HepG2 (cell line): ENCODE results near the gene SCN4B. TPM values are rescaled to one million over a fixed set of nuclear protein-coding genes. Genes with fewer than 3 reads are reported as not detected.

ENCODE experiments used
- ARHGAP35 ChIP-seq: sonication (generic); formaldehyde crosslinking; IDR thresholded peaks from 2 replicates; pipeline ENCODE4 v1.9.0; 2022; ENCODE audit warnings: mild to moderate bottlenecking, inconsistent platforms, moderate library complexity, missing genetic modification reagents, borderline replicate concordance
- ATF1 ChIP-seq: IDR thresholded peaks from 2 replicates; pipeline ENCODE4 v1.6.1; 2016; ENCODE audit warnings: mild to moderate bottlenecking, control low read depth
- CAMTA2 ChIP-seq: sonication (generic); formaldehyde crosslinking; IDR thresholded peaks from 2 replicates; pipeline ENCODE4 v1.4.0; 2020; ENCODE audit warnings: mild to moderate bottlenecking, missing genetic modification reagents, borderline replicate concordance
- FOXK2 ChIP-seq: fragments of 450-650 bp; IDR thresholded peaks from 2 replicates; pipeline ENCODE4 v1.6.1; 2016
- GPN1 ChIP-seq: sonication (generic); formaldehyde crosslinking; IDR thresholded peaks from 2 replicates; pipeline ENCODE4 v1.5.1; 2020; ENCODE audit warnings: missing genetic modification reagents, borderline replicate concordance
- IKZF1 ChIP-seq: fragments of 450-650 bp; IDR thresholded peaks from 2 replicates; pipeline ENCODE4 v1.7.1; 2016
- MED8 ChIP-seq: sonication (generic); formaldehyde crosslinking; IDR thresholded peaks from 2 replicates; pipeline ENCODE4 v1.8.1; 2023; ENCODE audit warnings: mild to moderate bottlenecking, missing genetic modification reagents; ENCODE audit not compliant: insufficient replicate concordance
- NPAS2 ChIP-seq: sonication (generic); formaldehyde crosslinking; IDR thresholded peaks from 2 replicates; pipeline ENCODE4 v1.8.0; 2022; ENCODE audit warnings: mild to moderate bottlenecking, missing genetic modification reagents, borderline replicate concordance
- NR2C2 ChIP-seq: sonication (generic); formaldehyde crosslinking; IDR thresholded peaks from 2 replicates; pipeline ENCODE4 v1.4.0; 2020; ENCODE audit warnings: missing genetic modification reagents, mild to moderate bottlenecking, moderate library complexity, borderline replicate concordance
- RELA ChIP-seq: sonication (generic); formaldehyde crosslinking; IDR thresholded peaks from 2 replicates; pipeline ENCODE4 v1.4.0; 2020; ENCODE audit warnings: missing genetic modification reagents
- RFX3 ChIP-seq: IDR thresholded peaks from 2 replicates; pipeline ENCODE4 v1.6.1; 2016; ENCODE audit warnings: missing biosample characterization, missing genetic modification reagents
- SETDB1 ChIP-seq: sonication (generic); formaldehyde crosslinking; IDR thresholded peaks from 2 replicates; pipeline ENCODE4 v1.5.1; 2020; ENCODE audit warnings: missing genetic modification reagents, mild to moderate bottlenecking, borderline replicate concordance
- SMYD3 ChIP-seq: sonication (generic); formaldehyde crosslinking; IDR thresholded peaks from 2 replicates; pipeline ENCODE4 v1.8.1; 2023; ENCODE audit warnings: mild to moderate bottlenecking, missing genetic modification reagents
- SUZ12 ChIP-seq: fragments of 150-350 bp; IDR thresholded peaks from 2 replicates; pipeline ENCODE4 v1.6.1; 2014; ENCODE audit warnings: low read depth, low read length
- TCF7L2 ChIP-seq: IDR thresholded peaks from 2 replicates; pipeline ENCODE4 v1.6.1; 2011; ENCODE audit warnings: mild to moderate bottlenecking, low read depth, low read length, moderate library complexity
- YY1 ChIP-seq: IDR thresholded peaks from 2 replicates; pipeline ENCODE4 v1.6.1; 2011; ENCODE audit warnings: low read length, low read depth, moderate library complexity, mild to moderate bottlenecking; ENCODE audit not compliant: insufficient read depth, insufficient replicate concordance
- ZFYVE20 ChIP-seq: sonication (generic); formaldehyde crosslinking; IDR thresholded peaks from 2 replicates; pipeline ENCODE4 v1.8.0; 2023; ENCODE audit warnings: low read depth, mild to moderate bottlenecking, moderate library complexity, missing genetic modification reagents, borderline replicate concordance
- ZNF331 ChIP-seq: sonication (generic); formaldehyde crosslinking; IDR thresholded peaks from 2 replicates; pipeline ENCODE4 v1.4.0; 2020; ENCODE audit warnings: missing genetic modification reagents
- ZNF343 ChIP-seq: sonication (generic); formaldehyde crosslinking; IDR thresholded peaks from 2 replicates; pipeline ENCODE4 v1.4.0; 2020; ENCODE audit warnings: mild to moderate bottlenecking, missing genetic modification reagents
- ZNF350 ChIP-seq: sonication (generic); formaldehyde crosslinking; IDR thresholded peaks from 2 replicates; pipeline ENCODE4 v1.4.0; 2020; ENCODE audit warnings: mild to moderate bottlenecking, low read depth, missing genetic modification reagents, borderline replicate concordance
- ZNF543 ChIP-seq: sonication (generic); formaldehyde crosslinking; IDR thresholded peaks from 2 replicates; pipeline ENCODE4 v1.4.0; 2020; ENCODE audit warnings: mild to moderate bottlenecking, missing genetic modification reagents
- ZNF570 ChIP-seq: sonication (generic); formaldehyde crosslinking; IDR thresholded peaks from 2 replicates; pipeline ENCODE4 v1.4.0; 2020; ENCODE audit warnings: mild to moderate bottlenecking, missing genetic modification reagents, borderline replicate concordance
- ZNF878 ChIP-seq: sonication (generic); formaldehyde crosslinking; IDR thresholded peaks from 2 replicates; pipeline ENCODE4 v1.8.1; 2023; ENCODE audit warnings: mild to moderate bottlenecking, missing genetic modification reagents, moderate library complexity
- ZSCAN29 ChIP-seq: sonication (generic); formaldehyde crosslinking; conservative IDR thresholded peaks from 2 replicates; pipeline ENCODE4 v1.4.0; 2020; ENCODE audit warnings: mild to moderate bottlenecking, missing genetic modification reagents
- ZSCAN9 ChIP-seq: IDR thresholded peaks from 2 replicates; pipeline ENCODE4 v1.6.1; 2016; ENCODE audit warnings: borderline replicate concordance
- polyA plus RNA-seq, 8 experiments: library from polyadenylated mRNA; depleted of rRNA in 3 of 8; stranded (reverse) in 7 of 8; unstranded in 1 of 8; fragments of >200 nt; fragmentation: Illumina TruSeq in 4 of 8; extraction: Trizol in 4 of 8; gene quantifications; 2 replicates each; pipeline versions ENCODE4 v1.2.1 to v1.2.3, GENCODE V29; 2011 to 2016; ENCODE audit warnings: low read depth in 4 of 8, missing spikeins in 1 of 8, mixed read lengths in 1 of 8; ENCODE audit not compliant: insufficient read depth in 1 of 8
- total RNA-seq, 5 experiments: library from RNA; depleted of rRNA; stranded (reverse); fragments of >200 nt; fragmentation: Illumina TruSeq; extraction: Trizol; gene quantifications; 2 replicates each; pipeline ENCODE4 v1.2.3, GENCODE V29; 2016; ENCODE audit warnings: low read depth in 1 of 5
- TF ChIP-seq, protein P1 (sequence below): sonication (generic); formaldehyde crosslinking; IDR thresholded peaks from 2 replicates; pipeline ENCODE4 v1.5.1; 2020; ENCODE audit warnings: missing genetic modification reagents, mild to moderate bottlenecking, borderline replicate concordance
- TF ChIP-seq, protein P2 (sequence below): sonication (generic); formaldehyde crosslinking; IDR thresholded peaks from 2 replicates; pipeline ENCODE4 v1.8.1; 2022; ENCODE audit warnings: low read depth, mild to moderate bottlenecking, missing genetic modification reagents
- TF ChIP-seq, protein P3 (sequence below): sonication (generic); formaldehyde crosslinking; IDR thresholded peaks from 2 replicates; pipeline ENCODE4 v1.4.0; 2020; ENCODE audit warnings: missing genetic modification reagents, borderline replicate concordance

Gene SCN4B
- total and polyA plus RNA-seq, 2 of the 13 experiments (the other 11 are each of a cell fraction or from before 2014, with no cell fraction given): 0.04 to 0.29 TPM

DNA sequence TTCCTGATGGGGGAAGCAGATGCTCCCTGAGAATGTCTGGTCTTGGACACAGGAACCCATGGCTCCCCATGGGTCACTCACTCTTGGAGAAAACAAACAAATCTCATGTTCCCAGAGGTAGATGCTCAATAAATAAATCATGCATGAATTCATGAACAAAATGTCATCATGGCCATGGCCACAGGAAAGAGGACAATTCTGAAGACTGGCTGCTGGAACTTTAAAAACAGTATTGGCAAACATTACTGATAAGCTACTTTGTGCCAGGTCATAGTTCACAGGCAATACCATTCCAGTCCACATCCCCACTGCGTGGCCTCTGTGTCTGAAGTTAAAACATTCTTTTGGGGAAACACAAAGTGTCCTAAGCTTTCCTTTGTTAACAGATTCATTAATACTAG, 56.7 kb downstream of the SCN4B start (continued):
- no peak for TF ChIP-seq NPAS2 (CRISPR knock-in tag)
- no peak for TF ChIP-seq SUZ12
- TF ChIP-seq ZNF543 (CRISPR knock-in tag): 0 out of 2 replicates have a peak, but pooled peaks have one; percentile 5
- TF ChIP-seq, protein P1, sequence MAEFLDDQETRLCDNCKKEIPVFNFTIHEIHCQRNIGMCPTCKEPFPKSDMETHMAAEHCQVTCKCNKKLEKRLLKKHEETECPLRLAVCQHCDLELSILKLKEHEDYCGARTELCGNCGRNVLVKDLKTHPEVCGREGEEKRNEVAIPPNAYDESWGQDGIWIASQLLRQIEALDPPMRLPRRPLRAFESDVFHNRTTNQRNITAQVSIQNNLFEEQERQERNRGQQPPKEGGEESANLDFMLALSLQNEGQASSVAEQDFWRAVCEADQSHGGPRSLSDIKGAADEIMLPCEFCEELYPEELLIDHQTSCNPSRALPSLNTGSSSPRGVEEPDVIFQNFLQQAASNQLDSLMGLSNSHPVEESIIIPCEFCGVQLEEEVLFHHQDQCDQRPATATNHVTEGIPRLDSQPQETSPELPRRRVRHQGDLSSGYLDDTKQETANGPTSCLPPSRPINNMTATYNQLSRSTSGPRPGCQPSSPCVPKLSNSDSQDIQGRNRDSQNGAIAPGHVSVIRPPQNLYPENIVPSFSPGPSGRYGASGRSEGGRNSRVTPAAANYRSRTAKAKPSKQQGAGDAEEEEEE (CRISPR knock-in tag): no peak
- no peak for TF ChIP-seq CAMTA2 (CRISPR knock-in tag)
- no peak for TF ChIP-seq IKZF1
- no peak for TF ChIP-seq RELA
- no peak for TF ChIP-seq SETDB1
- no peak for TF ChIP-seq ZNF343 (CRISPR knock-in tag)
- TF ChIP-seq TCF7L2: no peak
- TF ChIP-seq ZNF570 (CRISPR knock-in tag): no peak
- no peak for TF ChIP-seq ATF1 (CRISPR knock-in tag)
- TF ChIP-seq, protein P2, sequence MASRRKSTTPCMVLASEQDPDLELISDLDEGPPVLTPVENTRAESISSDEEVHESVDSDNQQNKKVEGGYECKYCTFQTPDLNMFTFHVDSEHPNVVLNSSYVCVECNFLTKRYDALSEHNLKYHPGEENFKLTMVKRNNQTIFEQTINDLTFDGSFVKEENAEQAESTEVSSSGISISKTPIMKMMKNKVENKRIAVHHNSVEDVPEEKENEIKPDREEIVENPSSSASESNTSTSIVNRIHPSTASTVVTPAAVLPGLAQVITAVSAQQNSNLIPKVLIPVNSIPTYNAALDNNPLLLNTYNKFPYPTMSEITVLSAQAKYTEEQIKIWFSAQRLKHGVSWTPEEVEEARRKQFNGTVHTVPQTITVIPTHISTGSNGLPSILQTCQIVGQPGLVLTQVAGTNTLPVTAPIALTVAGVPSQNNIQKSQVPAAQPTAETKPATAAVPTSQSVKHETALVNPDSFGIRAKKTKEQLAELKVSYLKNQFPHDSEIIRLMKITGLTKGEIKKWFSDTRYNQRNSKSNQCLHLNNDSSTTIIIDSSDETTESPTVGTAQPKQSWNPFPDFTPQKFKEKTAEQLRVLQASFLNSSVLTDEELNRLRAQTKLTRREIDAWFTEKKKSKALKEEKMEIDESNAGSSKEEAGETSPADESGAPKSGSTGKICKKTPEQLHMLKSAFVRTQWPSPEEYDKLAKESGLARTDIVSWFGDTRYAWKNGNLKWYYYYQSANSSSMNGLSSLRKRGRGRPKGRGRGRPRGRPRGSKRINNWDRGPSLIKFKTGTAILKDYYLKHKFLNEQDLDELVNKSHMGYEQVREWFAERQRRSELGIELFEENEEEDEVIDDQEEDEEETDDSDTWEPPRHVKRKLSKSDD (CRISPR knock-in tag): no peak
- TF ChIP-seq, protein P3, sequence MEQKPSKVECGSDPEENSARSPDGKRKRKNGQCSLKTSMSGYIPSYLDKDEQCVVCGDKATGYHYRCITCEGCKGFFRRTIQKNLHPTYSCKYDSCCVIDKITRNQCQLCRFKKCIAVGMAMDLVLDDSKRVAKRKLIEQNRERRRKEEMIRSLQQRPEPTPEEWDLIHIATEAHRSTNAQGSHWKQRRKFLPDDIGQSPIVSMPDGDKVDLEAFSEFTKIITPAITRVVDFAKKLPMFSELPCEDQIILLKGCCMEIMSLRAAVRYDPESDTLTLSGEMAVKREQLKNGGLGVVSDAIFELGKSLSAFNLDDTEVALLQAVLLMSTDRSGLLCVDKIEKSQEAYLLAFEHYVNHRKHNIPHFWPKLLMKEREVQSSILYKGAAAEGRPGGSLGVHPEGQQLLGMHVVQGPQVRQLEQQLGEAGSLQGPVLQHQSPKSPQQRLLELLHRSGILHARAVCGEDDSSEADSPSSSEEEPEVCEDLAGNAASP (CRISPR knock-in tag): peak; percentile 73; the same call in 1 of the 2 replicates
- no peak for TF ChIP-seq ZFYVE20 (CRISPR knock-in tag)
- peak; percentile 81; the same call in 1 of the 2 replicates for TF ChIP-seq SMYD3 (CRISPR knock-in tag)
- TF ChIP-seq YY1: no peak
- no peak for TF ChIP-seq MED8 (CRISPR knock-in tag)
- no peak for TF ChIP-seq ZNF350 (CRISPR knock-in tag)
- TF ChIP-seq ZSCAN29 (CRISPR knock-in tag): no peak
- peak; percentile 85 for TF ChIP-seq NR2C2 (CRISPR knock-in tag)
- no peak for TF ChIP-seq ARHGAP35 (CRISPR knock-in tag)
- TF ChIP-seq GPN1 (CRISPR knock-in tag): no peak
- peak; percentile 17; the same call in 1 of the 2 replicates for TF ChIP-seq ZNF331
- 0 out of 2 replicates have a peak, but pooled peaks have one; percentile 55 for TF ChIP-seq ZSCAN9 (CRISPR knock-in tag)
- peak; percentile 57; the same call in 1 of the 2 replicates for TF ChIP-seq ZNF878 (CRISPR knock-in tag)
- no peak for TF ChIP-seq RFX3
- no peak for TF ChIP-seq FOXK2
